HG03097 (cell line): ENCODE results near the gene ARHGAP20.
"Not testable (repeated sequence)": the region's sequence is repeated elsewhere in the genome, so short reads cannot be mapped to it uniquely, and the experiment has no call there.

ENCODE experiments used
- ATAC-seq: cut with Tn5 transposase; IDR thresholded peaks from one replicate; pipeline ENCODE4 v1.9.1; 2021; ENCODE audit not compliant: unreplicated experiment, low FRiP score

ARHGAP20 gene

GRCh38 chr11:110716361-110716760, 4.1 kb upstream of the ARHGAP20 start:
- no peak for ATAC-seq

- ATAC-seq = no peak
These were observed 3.3 kb upstream of the ARHGAP20 start for GRCh38 chr11:110715541-110715940.

DNA sequence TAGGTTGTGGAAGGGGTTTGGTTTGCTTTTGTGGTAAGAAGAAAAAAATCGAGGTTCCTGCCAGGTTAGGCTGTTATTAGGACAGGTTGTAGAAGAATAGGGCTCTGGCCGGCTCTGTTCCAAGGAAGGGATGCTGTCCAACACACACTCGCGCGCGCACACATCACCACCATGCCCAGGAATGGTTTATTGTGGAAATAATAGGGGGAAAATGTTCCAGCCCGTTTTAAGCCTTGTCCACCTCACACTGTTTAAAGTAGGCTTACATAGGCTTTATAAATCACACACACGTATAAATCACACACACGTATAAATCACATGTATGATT, 1.2 kb upstream of the ARHGAP20 start:
- no peak for ATAC-seq

GRCh38 chr11:110712659-110713448, 617 bp upstream of the ARHGAP20 start:
- ATAC-seq = peak; percentile 30

GRCh38 chr11:110711448-110711775, 825 bp downstream of the ARHGAP20 start:
- ATAC-seq = no peak

GRCh38 chr11:110710628-110711381, 1.4 kb downstream of the ARHGAP20 start:
- no peak for ATAC-seq

- ATAC-seq = no peak
These were observed 7.9 kb downstream of the ARHGAP20 start for GRCh38 chr11:110704210-110704864.

GRCh38 chr11:110691926-110692325, 20.3 kb downstream of the ARHGAP20 start:
- no peak for ATAC-seq

DNA sequence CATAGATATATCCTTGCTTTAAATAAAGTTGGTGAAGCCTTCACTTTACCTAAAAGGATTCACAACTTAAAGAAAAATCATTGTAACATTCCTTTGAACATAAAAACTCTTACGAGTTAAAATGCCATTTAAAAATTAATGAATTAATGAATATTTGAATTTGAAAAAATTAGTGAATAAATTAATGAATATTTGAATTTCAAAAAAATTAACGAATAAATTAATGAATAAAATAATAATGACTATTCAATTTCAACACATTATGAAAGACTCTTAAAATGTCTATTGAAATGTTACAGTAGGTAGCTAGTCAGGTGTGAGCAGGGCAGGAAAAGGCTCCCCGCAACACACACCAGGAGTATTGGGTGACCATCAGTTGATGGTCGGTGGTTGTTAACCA, 22.9 kb downstream of the ARHGAP20 start:
- ATAC-seq = no peak

DNA sequence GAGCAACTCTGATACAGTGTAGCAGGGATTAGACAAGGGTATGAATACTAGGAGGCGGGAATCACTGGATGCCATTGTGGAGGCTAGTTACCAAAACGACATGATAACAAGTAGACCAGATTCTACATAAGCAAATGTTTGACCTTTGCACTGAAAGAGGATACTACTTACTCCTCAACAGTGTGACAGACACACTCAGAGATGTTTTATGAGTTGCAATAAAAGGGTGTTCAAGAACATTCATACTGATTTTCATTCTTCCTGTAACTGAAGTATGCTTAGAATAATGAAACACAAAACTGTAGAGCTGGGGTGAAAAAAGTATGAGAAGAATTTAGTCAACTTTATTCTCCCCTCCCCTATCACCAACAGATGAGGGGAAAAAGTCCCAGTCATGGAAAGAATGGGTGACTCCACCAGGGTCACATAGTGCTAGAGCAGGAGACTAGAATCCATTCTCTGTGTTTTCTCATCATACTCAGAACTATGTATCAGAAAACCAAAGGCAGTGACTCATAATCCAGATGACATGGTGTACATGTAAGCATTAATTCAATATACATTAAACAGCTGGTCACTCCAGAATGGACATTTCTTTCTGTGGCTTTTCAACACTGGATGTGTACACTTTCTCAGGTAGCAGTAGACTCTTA, 32.8 kb downstream of the ARHGAP20 start:
- no peak for ATAC-seq

DNA sequence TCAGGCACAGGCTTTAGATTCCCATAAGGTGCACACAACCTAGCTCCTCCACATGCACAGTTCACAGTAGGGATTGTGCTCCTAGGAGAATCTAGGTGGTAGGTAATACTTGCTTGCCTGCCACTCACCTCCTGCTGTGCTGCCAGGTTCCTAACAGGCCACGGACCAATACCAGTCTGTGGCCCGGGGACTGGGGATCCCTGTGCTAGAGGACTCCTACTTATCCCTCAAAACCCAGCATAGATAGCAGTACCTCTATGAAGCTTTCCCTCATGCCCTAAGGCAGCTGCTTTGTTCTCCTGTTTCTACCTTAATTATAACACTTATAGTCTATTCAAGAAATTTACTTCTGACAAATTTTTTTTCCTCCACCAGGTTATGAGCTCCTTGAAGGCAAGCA, 36.7 kb downstream of the ARHGAP20 start:
- ATAC-seq = no peak

DNA sequence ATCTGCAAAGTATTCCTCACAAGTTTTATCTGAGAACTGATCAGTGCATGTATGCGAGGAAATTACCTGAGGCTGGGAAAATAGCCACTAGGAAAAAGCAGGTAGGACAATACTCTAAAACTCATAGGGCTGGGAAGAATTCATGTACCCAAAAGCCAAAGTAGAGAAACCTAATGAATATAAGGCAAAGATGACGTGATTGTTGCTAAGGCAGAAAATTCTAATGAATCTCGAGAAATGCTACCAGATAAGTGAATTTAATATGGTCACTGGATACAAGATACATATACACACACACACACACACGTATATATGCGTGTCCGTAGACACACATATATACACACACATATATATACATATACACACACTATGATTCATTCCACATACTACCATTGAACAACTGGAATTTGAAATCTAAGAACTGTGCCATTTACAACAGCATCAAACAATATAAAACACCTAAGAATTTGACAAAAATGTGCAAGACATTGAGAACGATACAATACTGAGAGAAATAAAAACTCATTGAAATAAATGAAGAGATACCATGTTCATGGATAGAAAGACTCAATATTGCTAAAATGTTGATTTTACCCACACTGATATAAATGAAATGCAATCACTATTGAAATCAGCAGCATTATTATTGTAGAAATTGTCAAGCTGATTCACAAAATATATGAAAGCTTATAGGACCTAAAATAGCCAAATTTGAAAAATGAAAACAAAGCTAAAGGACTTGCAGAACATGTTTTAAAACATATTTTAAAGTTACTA, 46.4 kb downstream of the ARHGAP20 start:
- ATAC-seq = no peak

DNA sequence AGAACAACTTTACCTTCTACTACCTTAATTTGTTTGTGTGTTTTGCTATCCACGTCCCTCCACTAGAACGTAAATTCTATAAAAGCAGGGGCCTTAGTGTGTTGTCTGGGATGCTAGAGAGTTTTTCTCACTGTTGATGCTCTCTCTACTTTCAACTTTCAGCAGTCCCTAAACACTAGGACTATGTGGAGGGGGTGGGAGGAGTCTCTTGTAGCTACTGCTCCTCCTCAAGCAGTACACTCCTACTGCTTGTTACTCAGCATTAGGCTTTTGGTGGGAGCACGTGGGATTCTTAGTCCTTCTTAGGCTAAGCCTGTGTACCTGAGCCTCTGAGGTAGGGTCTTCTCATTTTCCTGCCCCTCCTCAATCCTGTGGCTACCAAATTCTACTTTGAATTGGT, 56.3 kb downstream of the ARHGAP20 start:
- no peak for ATAC-seq

GRCh38 chr11:110654456-110654855, 57.8 kb downstream of the ARHGAP20 start:
- ATAC-seq = no peak

DNA sequence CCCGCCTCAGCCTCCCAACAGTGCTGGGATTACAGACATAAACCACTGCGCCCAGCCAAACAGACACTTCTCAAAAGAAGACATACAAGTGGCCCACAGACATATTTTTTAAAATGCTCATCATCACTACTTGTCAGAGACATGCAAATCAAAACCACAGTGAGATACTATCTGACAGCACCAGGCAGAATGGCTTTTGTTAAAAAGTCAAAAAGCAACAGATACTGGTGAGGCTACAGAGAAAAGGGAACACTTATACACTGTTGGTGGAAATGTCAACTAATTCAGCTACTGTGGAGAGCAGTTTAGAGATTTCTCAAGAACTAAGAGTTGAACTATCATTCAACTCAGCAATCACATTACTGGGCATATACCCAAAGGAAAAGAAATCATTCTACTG, 67.0 kb downstream of the ARHGAP20 start:
- ATAC-seq = no peak

GRCh38 chr11:110634370-110634769, 77.9 kb downstream of the ARHGAP20 start:
- ATAC-seq = no peak

- ATAC-seq = no peak
These were observed 80.7 kb downstream of the ARHGAP20 start for GRCh38 chr11:110631551-110631950.

- no peak for ATAC-seq
These were observed 82.6 kb downstream of the ARHGAP20 start for GRCh38 chr11:110629594-110629993.

DNA sequence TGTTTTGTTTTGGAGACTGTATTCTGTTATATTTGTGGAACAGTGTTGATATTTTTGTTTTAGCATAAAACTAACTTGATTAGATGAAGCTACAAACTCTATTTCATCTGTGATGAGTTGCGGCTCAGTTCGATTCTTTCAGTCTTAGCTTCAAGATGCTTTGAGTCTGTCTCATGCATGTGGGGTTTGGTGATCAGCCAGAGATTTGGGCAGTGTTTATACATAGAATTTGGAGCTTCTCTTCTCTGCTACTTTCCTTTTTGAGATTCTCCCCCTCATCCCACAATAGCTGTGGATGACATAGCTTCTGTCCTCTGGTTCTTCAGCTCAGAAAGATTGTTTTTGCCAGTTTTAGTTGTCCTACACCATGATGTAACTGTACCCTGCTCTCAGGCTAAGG, 90.4 kb downstream of the ARHGAP20 start:
- ATAC-seq = no peak

DNA sequence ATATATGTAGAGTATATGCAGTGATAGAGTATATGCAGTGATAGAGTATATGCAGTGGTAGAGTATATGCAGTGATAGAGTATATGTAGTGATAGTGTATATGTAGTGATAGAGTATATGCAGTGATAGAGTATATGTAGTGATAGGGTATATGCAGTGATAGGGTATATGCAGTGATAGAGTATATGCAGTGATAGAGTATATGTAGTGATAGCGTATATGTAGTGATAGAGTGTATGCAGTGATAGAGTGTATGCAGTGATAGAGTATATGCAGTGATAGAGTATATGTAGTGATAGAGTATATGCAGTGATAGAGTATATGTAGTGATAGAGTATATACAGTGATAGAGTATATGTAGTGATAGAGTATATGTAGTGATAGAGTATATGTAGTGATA, 92.9 kb downstream of the ARHGAP20 start:
- not testable (repeated sequence) for ATAC-seq

DNA sequence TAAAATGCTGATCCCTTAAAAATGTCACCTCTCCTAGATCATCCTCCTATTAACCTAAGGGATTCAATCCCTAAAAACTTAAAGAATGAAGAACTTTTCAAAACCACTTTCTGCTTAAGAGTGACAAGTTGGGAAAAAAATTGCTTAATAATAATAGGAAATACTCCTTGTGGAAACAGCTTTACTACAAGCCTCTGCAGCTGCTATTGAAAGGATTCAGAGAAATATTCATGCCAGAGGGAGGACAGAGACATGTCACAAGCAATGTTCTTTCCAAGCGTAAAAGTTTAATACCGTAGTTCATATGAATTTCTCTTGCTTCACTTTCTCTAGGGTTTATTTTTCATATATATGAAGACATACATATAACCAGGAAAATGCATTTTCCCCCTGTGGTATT, 98.2 kb downstream of the ARHGAP20 start:
- no peak for ATAC-seq
